ENCODE measurements around the gene MRPL48. TPM values are rescaled to one million over a fixed set of nuclear protein-coding genes. Genes with fewer than 3 reads are reported as not detected.

The MRPL48 gene
- total RNA-seq, 3 donors from 2014 or later, result 6.9 to 28.2 (median 15.7) TPM

GRCh38 chr11:73800276-73800806, 12.7 kb downstream of the MRPL48 start:
- Histone ChIP-seq H3K4me3 (no peak overlapping the region), H3K27me3 (no peaks in the 10 kb centered on the region), H3K4me1 (no peaks in the 10 kb centered on the region), H3K36me3 (no peaks in the 10 kb centered on the region), H3K9me3 (no peaks in the 10 kb centered on the region), H3K27ac (no peak overlapping the region)
- TF ChIP-seq POLR2AphosphoS5 (IDR thresholded peaks at IDR 0.05) (no peak), CTCF (IDR thresholded peaks at IDR 0.05) (no peak), POLR2A (IDR thresholded peaks at IDR 0.05) (no peak)
- no peak for DNase-seq (ENCODE audit: low spot score in 2 of 2)
- intact Hi-C loops (cut with DNase I; ENCODE audit: low total_unique reads), result no loop called here

- Histone ChIP-seq H3K27ac (no peak overlapping the region), H3K4me3 (no peak overlapping the region), H3K36me3 (no peaks in the 10 kb centered on the region), H3K27me3 (no peaks in the 10 kb centered on the region), H3K9me3 (no peaks in the 10 kb centered on the region), H3K4me1 (no peaks in the 10 kb centered on the region)
- TF ChIP-seq CTCF (IDR thresholded peaks at IDR 0.05) (no peak), POLR2A (IDR thresholded peaks at IDR 0.05) (no peak), POLR2AphosphoS5 (IDR thresholded peaks at IDR 0.05) (no peak)
- DNase-seq (ENCODE audit: low spot score in 2 of 2), result no peak
- intact Hi-C loops (cut with DNase I; ENCODE audit: low total_unique reads), result no loop called here
Measured at GRCh38 chr11:73801136-73801535, 13.5 kb downstream of the MRPL48 start.

GRCh38 chr11:73804712-73805111, 17.0 kb downstream of the MRPL48 start:
- Histone ChIP-seq H3K9me3 (no peaks in the 10 kb centered on the region), H3K27me3 (no peaks in the 10 kb centered on the region), H3K27ac (no peak overlapping the region), H3K4me1 (no peaks in the 10 kb centered on the region), H3K4me3 (no peak overlapping the region), H3K36me3 (no peaks in the 10 kb centered on the region)
- no peak for DNase-seq (ENCODE audit: low spot score in 2 of 2)
- intact Hi-C loops (cut with DNase I; ENCODE audit: low total_unique reads), result no loop called here
- TF ChIP-seq POLR2AphosphoS5 (IDR thresholded peaks at IDR 0.05) (no peak), CTCF (IDR thresholded peaks at IDR 0.05) (no peak), POLR2A (IDR thresholded peaks at IDR 0.05) (no peak)

- no peak for DNase-seq (ENCODE audit: low spot score in 2 of 2)
Measured at GRCh38 chr11:73808052-73808451, 20.4 kb downstream of the MRPL48 start.

GRCh38 chr11:73810637-73811036, 23.0 kb downstream of the MRPL48 start:
- H3K4me1 ChIP-seq, result no peaks in the 10 kb centered on the region
- no peak for TF ChIP-seq POLR2A (IDR thresholded peaks at IDR 0.05)
- no peak for TF ChIP-seq POLR2AphosphoS5 (IDR thresholded peaks at IDR 0.05)
- no peak for TF ChIP-seq CTCF (IDR thresholded peaks at IDR 0.05)
- H3K9me3 ChIP-seq, result no peaks in the 10 kb centered on the region
- no peak overlapping the region for H3K4me3 ChIP-seq
- no peak overlapping the region for H3K27ac ChIP-seq
- H3K36me3 ChIP-seq, result no peaks in the 10 kb centered on the region
- no peaks in the 10 kb centered on the region for H3K27me3 ChIP-seq
- DNase-seq (ENCODE audit: low spot score in 2 of 2), result no peak
- intact Hi-C loops (cut with DNase I; ENCODE audit: low total_unique reads), result loop anchor here (5.0 kb wide), 1 partner anchor 197 kb away; the partner anchor contains the start of gene UCP3

More at GRCh38 chr11:73808052-73808451, 20.4 kb downstream of the MRPL48 start:
- no peak for TF ChIP-seq POLR2A (IDR thresholded peaks at IDR 0.05)
- no peak for TF ChIP-seq CTCF (IDR thresholded peaks at IDR 0.05)
- no peak for TF ChIP-seq POLR2AphosphoS5 (IDR thresholded peaks at IDR 0.05)
- H3K27ac ChIP-seq, result no peak overlapping the region
- H3K9me3 ChIP-seq, result no peaks in the 10 kb centered on the region
- no peaks in the 10 kb centered on the region for H3K4me1 ChIP-seq
- no peaks in the 10 kb centered on the region for H3K36me3 ChIP-seq
- intact Hi-C loops (cut with DNase I; ENCODE audit: low total_unique reads), result no loop called here
- H3K27me3 ChIP-seq, result no peaks in the 10 kb centered on the region
- no peak overlapping the region for H3K4me3 ChIP-seq
